Common myeloid progenitor, CD34-positive (primary cell): ENCODE results near the gene GRHL1.

Experiments
- CTCF ChIA-PET: fragments of 350-600 bp; sonication (Branson Sonifier 250); formaldehyde crosslinking; loops from one replicate; lab custom pipeline; 2021; ENCODE audit warnings: antibody characterized with exemption; lab: Charles Lee
- POLR2A ChIA-PET: fragments of 350-600 bp; sonication (Branson Sonifier 250); formaldehyde crosslinking; loops from one replicate; lab custom pipeline; 2021; ENCODE audit warnings: antibody characterized with exemption; lab: Charles Lee
- DNase-seq, 3 donors: peaks; one replicate each; pipeline versions ENCODE4 v3.0.0 to v3.0.0-alpha.2; 2013
- H3K27ac ChIP-seq, 2 experiments: 1 replicate in 1 of 2; 2 replicates in 1 of 2; pipeline ENCODE4 v1.7.0; 2013; ENCODE audit warnings: inconsistent platforms in 2 of 2, low read length in 2 of 2, mild to moderate bottlenecking in 2 of 2, low read depth in 1 of 2, moderate library complexity in 1 of 2; ENCODE audit not compliant: severe bottlenecking in 2 of 2, insufficient read depth in 1 of 2, poor library complexity in 1 of 2
- H3K27me3 ChIP-seq, 5 experiments: replicated peaks in 2 of 5; 1 replicate in 3 of 5; 2 replicates in 2 of 5; pipeline versions ENCODE4 v1.6.1 to v1.7.0; 2013; ENCODE audit warnings: low read length in 4 of 5, mild to moderate bottlenecking in 2 of 5, moderate library complexity in 2 of 5, inconsistent platforms in 1 of 5; ENCODE audit not compliant: insufficient read depth in 5 of 5, control insufficient read depth in 4 of 5
- H3K36me3 ChIP-seq, 4 experiments: 1 replicate in 2 of 4; 2 replicates in 2 of 4; pipeline versions ENCODE4 v1.6.1 to v1.7.0; 2013; ENCODE audit warnings: low read length in 3 of 4, control low read depth in 1 of 4, mild to moderate bottlenecking in 1 of 4; ENCODE audit not compliant: control insufficient read depth in 4 of 4, insufficient read depth in 4 of 4
- H3K4me1 ChIP-seq, 4 experiments: 1 replicate in 3 of 4; 2 replicates in 1 of 4; pipeline versions ENCODE4 v1.6.1 to v1.7.1; 2013; ENCODE audit warnings: low read length in 3 of 4, mild to moderate bottlenecking in 3 of 4, control low read depth in 1 of 4, inconsistent platforms in 1 of 4, moderate library complexity in 1 of 4; ENCODE audit not compliant: control insufficient read depth in 4 of 4, insufficient read depth in 4 of 4; ENCODE audit errors: control extremely low read depth in 1 of 4
- H3K4me3 ChIP-seq, 7 experiments: 1 replicate in 4 of 7; 2 replicates in 3 of 7; pipeline versions ENCODE4 v1.5.1 to v1.7.0; 2013; ENCODE audit warnings: mild to moderate bottlenecking in 7 of 7, low read length in 6 of 7, moderate library complexity in 6 of 7, inconsistent platforms in 2 of 7, low read depth in 2 of 7, control low read depth in 1 of 7; ENCODE audit not compliant: insufficient read depth in 4 of 7, control insufficient read depth in 1 of 7; ENCODE audit errors: extremely low read depth in 1 of 7
- H3K9me3 ChIP-seq, 5 experiments: 1 replicate in 4 of 5; 2 replicates in 1 of 5; pipeline versions ENCODE4 v1.6.1 to v1.7.1; 2013; ENCODE audit warnings: low read length in 4 of 5, mild to moderate bottlenecking in 2 of 5, inconsistent platforms in 1 of 5, low read depth in 1 of 5, moderate library complexity in 1 of 5; ENCODE audit not compliant: control insufficient read depth in 4 of 5, insufficient read depth in 2 of 5; ENCODE audit errors: control extremely low read depth in 1 of 5
- WGBS: methylation state at CpG from one replicate; pipeline ENCODE4 v1.1.5; 2013; ENCODE audit not compliant: insufficient coverage; 5-methylcytosine and 5-hydroxymethylcytosine counted together

The GRHL1 gene

DNA sequence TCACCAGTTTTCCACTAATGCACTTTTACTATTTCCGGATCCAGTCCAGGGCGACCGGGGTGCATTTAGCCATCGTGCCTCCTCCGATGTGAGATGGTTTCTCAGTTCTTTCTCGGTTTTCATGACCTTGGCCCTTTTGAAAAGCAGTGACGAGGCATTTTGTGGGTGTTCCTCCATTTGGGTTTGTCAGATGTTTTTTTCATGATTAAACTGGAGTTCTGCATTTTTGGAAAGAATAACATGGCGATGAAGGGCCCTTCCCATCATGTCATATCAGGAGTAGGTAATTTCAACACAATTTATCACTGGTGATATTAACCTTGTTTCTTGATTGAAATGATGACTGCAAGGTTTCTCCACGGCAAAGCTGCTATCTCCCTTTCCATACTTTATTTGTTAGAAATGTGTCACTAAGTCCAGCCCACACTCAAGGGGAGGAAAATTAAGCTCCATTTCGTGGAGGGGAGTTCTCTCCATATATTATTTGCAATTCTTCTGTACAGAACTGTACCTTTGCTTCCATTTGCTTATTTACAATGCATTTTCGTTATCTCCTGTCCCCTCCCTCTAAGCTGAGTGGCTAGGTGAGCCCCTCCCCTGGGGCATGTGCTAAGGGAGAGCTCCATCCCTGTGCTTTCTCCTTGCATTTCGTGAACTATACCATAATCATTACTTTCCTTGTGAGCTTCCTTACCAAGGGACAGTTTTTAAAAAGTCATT is 83.0 kb downstream of the GRHL1 start:
- no peak overlapping the region for H3K4me3 ChIP-seq
- no peaks in the 10 kb centered on the region for H3K27me3 ChIP-seq
- CTCF ChIA-PET, result interaction anchor here (0.8 to 14.5 kb wide), 8 partner anchors 9 to 220 kb away, joined by 3 to 181 read pairs (median 5); partner anchors contain the start of gene KLF11
- peak in 2 of 3 donors; percentile 36 to 52 for DNase-seq
- H3K9me3 ChIP-seq, result no peaks in the 10 kb centered on the region
- H3K27ac ChIP-seq, result no peak overlapping the region
- 93% methylated on average over 7 of the region's 12 CpGs for WGBS
- no peaks in the 10 kb centered on the region for H3K36me3 ChIP-seq
- peaks cover 6 to 46% (median 30%) of the 10 kb centered on the region in 4 experiments for H3K4me1 ChIP-seq
- POLR2A ChIA-PET, result no interaction called here

DNA sequence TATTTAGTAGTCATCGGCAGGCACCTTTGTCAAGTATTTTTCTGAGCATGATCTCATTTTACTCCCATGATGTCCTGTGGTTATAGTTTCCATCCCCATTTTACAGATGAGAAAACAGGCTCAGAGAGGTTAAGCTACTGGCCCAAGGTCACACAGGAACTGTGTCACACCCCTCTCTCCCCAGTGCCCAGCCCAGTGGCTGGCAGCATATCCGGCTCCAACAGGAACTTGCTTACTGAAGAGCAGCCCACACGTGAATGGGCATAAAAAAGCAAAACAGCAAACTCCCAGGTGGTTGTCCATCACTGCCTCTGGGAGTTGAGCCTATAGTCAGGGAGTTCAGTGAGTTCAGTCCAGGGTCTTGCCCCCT is 83.5 kb downstream of the GRHL1 start:
- 67% methylated on average over 2 of the region's 3 CpGs for WGBS
- Histone ChIP-seq H3K27me3 (no peaks in the 10 kb centered on the region), H3K27ac (no peak overlapping the region), H3K4me1 (peaks cover 2 to 40% (median 25%) of the 10 kb centered on the region in 4 experiments), H3K4me3 (no peak overlapping the region), H3K9me3 (no peaks in the 10 kb centered on the region), H3K36me3 (no peaks in the 10 kb centered on the region)
- CTCF ChIA-PET, result interaction anchor here (0.8 to 14.5 kb wide), 12 partner anchors 9 to 220 kb away, joined by 3 to 181 read pairs (median 5); partner anchors contain the start of gene KLF11
- POLR2A ChIA-PET, result no interaction called here
- no peak for DNase-seq

DNA sequence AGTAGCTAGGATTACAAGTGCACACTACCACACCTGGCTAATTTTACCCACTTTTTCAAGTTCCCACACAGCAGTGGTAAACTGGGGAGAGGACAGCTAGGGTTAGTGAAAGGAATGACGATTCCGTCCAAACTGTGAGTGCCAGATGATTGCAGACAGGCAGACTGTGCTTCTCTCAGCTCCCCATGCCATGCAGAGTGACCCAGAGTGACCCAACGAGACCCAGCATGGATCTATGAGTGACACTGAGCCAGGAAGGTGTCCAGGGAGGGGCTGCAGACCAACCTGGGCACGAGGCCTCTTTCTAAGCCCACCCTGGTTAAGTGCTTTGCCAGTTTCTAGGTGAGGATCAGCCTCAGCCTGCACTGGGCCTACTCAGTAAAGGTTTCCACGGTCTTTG is 84.1 kb downstream of the GRHL1 start:
- ChIA-PET CTCF (interaction anchor here (0.7 to 14.5 kb wide), 12 partner anchors 8 to 221 kb away, joined by 3 to 181 read pairs (median 4); partner anchors contain the start of gene KLF11), POLR2A (no interaction called here)
- Histone ChIP-seq H3K27me3 (no peaks in the 10 kb centered on the region), H3K9me3 (no peaks in the 10 kb centered on the region), H3K27ac (no peak overlapping the region), H3K4me1 (peaks cover 0 to 37% (median 22%) of the 10 kb centered on the region in 4 experiments), H3K36me3 (no peaks in the 10 kb centered on the region), H3K4me3 (no peak overlapping the region)
- DNase-seq, result no peak
- WGBS, result 78% methylated on average over 5 of the region's 5 CpGs

DNA sequence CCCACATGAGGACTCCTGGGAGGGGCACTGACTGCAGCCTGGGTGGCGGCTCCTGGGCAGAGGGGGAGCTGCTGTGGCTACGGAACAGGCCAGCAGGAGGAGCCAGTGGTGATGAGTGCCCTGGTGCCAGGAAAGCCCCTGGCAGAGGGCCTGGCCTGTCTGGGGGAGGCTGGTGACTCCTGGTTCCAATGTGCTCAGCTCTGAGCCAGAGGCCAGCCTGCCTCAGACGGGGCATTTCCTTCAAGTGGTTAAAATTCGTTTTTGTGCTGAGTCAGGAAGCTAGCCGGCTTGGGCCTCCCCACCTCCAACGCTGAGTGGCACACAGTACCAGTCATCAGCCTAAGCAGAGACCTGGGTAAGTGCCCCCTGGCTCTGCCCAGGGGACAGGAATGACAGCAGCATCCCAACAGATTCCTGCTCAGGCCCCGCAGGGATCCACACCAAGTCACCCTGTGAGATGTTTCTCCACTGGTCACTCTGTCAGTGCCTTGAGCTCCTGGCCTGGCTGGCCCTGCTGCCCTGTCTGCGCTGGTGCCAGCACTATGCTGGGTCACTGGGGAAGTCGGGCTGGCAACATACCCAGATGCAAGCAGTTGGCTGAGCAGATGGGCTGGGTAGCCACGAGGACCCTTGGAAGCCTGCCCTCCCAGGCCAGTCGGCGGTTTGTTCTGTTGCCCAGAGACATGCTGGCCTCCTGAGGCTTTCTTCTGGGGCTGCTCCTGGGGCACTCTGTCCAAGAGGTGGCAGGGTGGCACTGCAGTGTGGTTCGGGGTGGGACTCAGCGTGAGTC is 84.8 kb downstream of the GRHL1 start:
- peak overlapping the region in 1 of 2 experiments; percentile 26 for H3K27ac ChIP-seq
- H3K4me1 ChIP-seq, result peaks cover 0 to 37% (median 22%) of the 10 kb centered on the region in 4 experiments
- WGBS, result 29% methylated on average over 14 of the region's 14 CpGs
- POLR2A ChIA-PET, result no interaction called here
- no peaks in the 10 kb centered on the region for H3K27me3 ChIP-seq
- H3K4me3 ChIP-seq, result peak overlapping the region in 1 of 7 experiments; percentile 38
- peak; percentile 92 to 98 (median 98) for DNase-seq
- H3K9me3 ChIP-seq, result no peaks in the 10 kb centered on the region
- H3K36me3 ChIP-seq, result no peaks in the 10 kb centered on the region
- CTCF ChIA-PET, result interaction anchor here (0.7 to 14.5 kb wide), 12 partner anchors 9 to 65 kb away, joined by 3 to 181 read pairs (median 4); partner anchors contain the start of gene KLF11

DNA sequence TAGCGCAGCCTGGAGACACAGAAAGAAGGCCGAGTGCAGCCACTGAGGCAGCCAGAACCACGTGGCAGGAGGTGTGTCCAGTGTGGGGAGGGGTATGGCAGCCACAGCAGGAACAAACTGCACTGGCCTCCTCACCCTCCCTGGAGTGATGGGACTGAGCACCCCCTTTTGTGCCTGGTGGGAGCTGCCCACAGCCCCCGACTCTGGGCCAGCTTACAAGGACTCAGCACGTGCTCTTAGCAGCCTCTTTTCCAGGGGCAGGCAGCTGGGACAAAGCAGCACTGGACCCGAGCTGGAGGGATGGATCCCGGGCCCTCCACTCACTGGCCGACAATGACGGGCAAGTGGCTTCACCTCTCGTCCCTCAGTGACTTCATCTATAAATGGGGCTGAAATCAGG is 86.6 kb downstream of the GRHL1 start:
- 93% methylated on average over 7 of the region's 10 CpGs for WGBS
- Histone ChIP-seq H3K4me3 (no peak overlapping the region), H3K27ac (no peak overlapping the region), H3K27me3 (peaks cover 0 to 2% (median 0%) of the 10 kb centered on the region in 5 experiments), H3K36me3 (no peaks in the 10 kb centered on the region), H3K4me1 (peaks cover 0 to 43% (median 28%) of the 10 kb centered on the region in 4 experiments), H3K9me3 (peaks cover 0 to 9% (median 0%) of the 10 kb centered on the region in 5 experiments)
- POLR2A ChIA-PET, result no interaction called here
- no peak for DNase-seq
- CTCF ChIA-PET, result interaction anchor here (1.1 to 14.5 kb wide), 3 partner anchors 9 to 54 kb away, joined by 5 to 181 read pairs (median 5); partner anchors contain the start of gene KLF11

DNA sequence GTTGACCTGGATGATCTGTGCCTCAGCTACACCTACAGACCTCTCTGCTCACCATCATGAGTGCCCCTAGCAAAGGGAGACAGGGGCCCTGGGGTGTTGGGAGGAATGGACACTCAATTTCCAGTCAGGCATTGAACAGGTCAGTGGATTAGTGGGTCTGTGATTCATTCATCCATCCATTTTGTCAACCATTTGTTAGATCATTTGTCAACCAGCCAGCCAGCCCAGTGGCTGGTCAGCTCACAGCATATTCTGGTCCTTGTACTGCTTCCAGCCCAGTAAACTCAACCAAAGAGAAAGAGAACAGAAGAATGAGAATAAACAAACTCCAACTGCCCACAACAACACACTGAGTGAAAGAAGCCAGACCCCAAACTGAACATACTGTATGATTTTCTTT is 87.2 kb downstream of the GRHL1 start:
- ChIA-PET POLR2A (no interaction called here), CTCF (interaction anchor here (1.1 to 14.5 kb wide), 3 partner anchors 9 to 54 kb away, joined by 5 to 181 read pairs (median 5); partner anchors contain the start of gene KLF11)
- peaks cover 0 to 2% (median 0%) of the 10 kb centered on the region in 5 experiments for H3K27me3 ChIP-seq
- H3K4me1 ChIP-seq, result peaks cover 0 to 45% (median 28%) of the 10 kb centered on the region in 4 experiments
- H3K4me3 ChIP-seq, result no peak overlapping the region
- DNase-seq, result no peak
- no peak overlapping the region for H3K27ac ChIP-seq
- no peaks in the 10 kb centered on the region for H3K36me3 ChIP-seq
- peaks cover 0 to 9% (median 0%) of the 10 kb centered on the region in 5 experiments for H3K9me3 ChIP-seq
